Activated CD8-positive, alpha-beta memory T cell treated with anti-CD3 and anti-CD28 coated beads, Interleukin-2, amount 50 U/mL, for 48 hours (primary cell): Measurements from ENCODE around the gene KLF11.
"Not testable (repeated sequence)": the region's sequence is repeated elsewhere in the genome, so short reads cannot be mapped to it uniquely, and the experiment has no call there.

Experiments used
- DNase-seq: peaks from one replicate; pipeline ENCODE4 v3.0.0-alpha.2; 2020

Gene KLF11

DNA sequence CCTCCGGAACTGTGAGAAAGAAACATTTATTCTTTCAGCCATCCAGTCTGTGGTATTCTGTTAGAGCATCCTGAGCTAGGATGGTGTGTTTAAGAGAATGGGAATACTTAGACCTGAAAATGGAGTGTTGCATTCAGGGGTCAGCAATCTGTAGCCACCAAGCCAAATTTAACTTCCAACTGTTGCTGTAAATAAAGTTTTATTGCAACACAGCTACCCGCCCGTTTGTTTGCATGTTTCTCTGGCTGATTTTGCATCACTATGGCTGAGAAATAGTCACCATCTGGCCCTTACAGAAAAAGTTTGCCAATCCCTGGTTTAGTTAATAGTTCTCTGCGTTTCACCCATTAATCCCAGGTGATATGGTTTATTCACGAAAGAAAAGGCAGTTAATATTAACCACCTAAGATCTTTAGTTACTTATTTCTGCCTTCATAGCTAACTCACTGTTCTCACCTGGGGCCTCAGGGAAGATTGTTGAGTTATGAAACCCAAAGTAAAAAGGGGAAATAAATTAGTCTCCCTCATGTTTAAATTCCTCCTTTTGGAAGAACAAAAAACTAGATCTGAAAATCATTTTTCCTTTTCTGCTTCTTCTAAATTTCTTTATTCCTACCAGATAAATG is 46.3 kb downstream of the KLF11 start:
- DNase-seq, result no peak

DNA sequence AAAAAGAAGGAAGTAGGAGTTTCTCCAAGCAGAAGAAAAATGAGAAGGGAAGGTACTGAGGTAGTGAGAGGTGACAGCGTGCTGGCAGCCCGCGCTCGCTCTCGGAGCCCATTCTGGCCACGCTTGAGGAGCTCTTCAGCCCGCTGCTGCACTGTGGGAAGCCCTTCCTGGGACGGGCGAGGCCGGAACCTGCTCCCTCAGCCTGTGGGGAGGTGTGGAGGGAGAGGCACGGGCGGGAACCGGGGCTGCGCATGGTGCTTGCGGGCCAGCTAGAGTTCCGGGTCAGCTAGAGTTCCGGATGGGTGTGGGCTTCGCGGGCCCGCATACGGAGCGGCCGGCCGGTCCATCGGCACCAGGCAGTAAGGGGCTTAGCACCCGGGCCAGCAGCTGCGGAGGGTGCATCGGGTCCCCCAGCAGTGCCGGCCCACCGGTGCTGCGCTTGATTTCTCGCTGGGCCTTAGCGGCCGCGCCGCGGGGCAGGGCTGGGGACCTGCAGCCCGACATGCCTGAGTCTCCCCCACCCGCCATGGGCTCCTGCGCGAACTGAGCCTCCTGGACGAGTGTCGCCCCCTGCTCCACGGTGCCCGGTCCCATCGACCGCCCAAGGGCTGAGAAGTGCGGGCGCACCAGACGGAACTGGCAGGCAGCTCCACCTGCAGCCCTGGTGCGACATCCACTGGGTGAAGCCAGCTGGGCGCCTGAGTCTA is 48.0 kb downstream of the KLF11 start:
- peak; percentile 54 for DNase-seq

DNA sequence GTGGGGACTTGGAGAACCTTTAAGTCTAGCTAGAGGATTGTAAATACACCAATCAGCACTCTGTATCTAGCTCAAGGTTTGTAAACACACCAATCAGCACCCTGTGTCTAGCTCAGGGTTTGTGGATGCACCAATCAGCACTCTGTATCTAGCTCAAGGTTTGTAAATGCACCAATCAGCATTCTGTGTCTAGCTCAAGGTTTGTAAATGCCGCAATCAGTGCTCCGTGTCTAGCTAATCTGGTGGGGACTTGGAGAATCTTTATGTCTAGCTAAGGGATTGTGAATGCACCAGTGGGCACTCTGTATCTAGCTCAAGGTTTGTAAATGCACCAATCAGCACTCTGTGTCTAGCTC is 48.5 kb downstream of the KLF11 start:
- DNase-seq, result not testable (repeated sequence)

DNA sequence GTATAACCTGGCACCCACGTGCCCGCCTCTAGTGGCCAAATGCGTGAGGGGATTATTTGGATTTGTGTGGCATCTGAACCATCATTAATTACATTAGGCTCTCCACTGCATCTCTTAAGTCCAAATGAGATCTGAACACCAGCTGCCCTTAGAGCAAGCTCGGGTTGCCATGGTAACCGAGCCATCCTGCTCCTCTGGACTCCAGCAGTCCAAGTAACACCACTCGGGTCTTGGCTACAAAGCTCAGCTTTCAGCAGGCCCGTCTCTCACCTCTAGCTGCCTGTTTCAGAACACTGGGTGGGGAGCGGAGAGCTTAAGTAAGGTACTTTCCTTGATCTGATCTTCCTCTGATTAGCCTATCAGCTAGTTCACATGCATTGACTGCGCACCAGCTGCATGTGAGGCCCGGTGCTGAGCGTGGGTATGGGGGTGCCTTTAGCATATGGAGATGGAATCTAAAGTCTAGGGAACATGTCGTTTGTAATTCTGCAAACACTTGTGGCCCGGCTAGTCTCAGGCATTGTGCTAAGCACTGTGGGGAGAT is 51.0 kb downstream of the KLF11 start:
- DNase-seq, result no peak

DNA sequence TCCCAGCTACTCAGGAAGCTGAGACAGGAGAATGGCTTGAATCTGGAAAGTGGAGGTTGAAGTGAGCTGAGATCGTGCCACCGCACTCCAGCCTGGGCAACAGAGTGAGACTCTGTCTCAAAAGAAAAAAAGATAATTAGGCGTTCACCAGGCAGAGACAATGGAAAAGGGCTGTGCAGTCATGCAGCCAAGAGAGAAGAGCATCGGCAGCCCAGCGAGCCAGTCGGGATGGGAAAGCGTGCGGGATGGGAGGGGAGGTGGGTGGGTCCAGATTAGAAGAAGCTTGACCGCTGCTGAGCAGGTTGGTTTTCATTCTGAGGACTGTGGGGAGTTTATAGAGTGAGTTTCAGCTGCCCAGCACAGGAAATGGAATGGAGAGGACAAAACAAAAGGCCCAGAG is 51.8 kb downstream of the KLF11 start:
- DNase-seq, result no peak

DNA sequence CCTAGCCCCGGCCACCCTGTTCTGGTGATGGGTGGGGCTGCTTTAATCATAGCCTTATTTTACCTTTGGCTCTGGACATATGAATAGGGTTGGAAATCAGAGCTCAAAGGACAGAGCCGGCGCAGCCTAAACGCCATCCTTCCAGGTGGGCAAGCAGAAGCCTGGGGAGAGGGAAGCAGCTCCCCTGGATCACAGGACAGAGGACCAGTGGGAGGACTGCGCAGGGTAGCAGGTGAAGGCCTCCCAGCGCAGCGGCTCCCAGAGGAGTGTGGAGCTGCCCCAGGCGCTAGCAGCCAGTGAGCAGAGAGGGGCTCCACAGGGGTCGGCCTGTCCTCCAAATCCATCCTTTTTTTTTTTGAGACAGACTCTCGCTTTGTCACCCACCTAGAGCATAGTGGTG is 53.3 kb downstream of the KLF11 start:
- DNase-seq, result no peak

DNA sequence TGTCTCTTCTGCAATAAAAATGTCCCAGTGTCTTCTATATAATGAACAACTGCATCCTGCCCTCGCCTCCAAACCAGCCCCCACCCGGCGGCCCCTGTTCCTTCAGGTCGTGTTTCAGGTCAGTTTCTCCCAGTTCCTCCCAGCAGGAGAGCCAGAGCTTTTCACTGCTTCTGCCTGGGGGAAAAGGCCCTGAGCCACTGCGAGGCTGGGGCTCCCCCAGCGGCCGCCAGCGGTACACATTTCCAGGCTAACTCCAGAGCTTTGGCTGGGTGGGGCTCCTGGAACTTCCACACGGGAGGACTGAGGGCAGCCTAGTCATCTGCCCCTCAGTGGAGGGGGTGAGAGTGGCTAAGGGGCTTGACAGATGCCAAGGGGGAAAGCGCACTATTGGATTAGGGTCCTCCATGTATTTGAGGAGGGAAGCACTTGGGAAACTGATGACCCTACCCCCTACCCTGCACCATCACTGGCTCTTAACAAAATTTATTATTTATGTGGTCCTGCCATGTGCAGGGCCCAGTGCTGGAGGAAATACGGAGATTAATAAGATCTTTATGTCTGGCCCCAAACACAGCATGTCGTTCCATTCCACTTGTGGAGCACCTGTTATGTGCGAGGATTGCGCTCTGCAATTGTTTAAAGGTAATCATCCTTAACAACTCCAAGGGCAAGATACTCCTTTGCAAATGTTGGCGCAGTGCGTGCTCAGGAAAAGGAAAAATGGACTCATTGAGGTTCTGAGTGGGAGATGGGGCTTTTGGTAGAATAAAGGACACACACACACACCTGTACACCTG is 54.2 kb downstream of the KLF11 start:
- DNase-seq, result peak; percentile 71

DNA sequence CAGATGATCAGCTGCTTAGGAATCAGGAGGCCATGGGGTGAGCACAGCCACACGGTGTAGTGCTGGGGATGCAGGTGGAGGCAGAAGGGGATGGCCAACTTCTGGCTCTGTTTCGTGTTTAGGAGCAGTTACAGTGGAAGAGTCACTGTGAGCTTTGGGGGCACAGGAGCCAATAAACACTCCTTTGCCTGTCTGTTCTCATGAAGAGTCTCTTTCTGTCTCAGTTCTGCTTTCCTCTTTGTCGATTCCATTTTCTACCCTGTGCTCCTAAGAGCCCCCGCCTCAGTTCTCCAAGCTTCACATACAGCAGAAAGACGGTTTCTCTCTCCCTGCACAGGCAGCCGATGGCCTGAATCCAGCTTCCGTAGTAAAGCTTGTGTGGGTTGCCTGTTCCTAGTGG is 58.1 kb downstream of the KLF11 start:
- DNase-seq, result no peak

DNA sequence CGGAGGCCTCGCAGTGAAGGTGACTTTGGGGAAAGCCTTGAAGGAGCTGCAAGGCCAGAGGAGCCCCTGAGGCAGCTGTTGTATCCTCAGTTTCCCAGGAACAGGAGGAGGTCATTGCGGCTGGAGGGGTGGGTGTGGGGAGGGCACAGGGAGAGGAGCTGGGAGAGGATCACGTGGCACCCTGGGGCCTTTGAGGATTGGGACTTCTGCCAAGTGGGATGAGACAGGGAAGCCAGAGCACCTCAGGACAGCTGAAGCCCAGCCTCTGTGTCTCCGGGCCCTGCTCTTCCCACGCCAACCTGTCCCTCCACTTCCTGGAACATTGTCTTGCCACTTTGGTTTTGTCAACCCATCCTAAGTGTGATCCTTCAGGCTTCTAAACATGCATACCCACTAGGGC is 59.8 kb downstream of the KLF11 start:
- no peak for DNase-seq
